Endodermal cell (in vitro differentiated cells): ENCODE data around the gene MLXIP. TPM values are rescaled to one million over a fixed set of nuclear protein-coding genes. Genes with fewer than 3 reads are reported as not detected.
A peak's percentile ranks its signal among the peaks of the same experiment; 100 is the strongest.

Experiments used
- DNase-seq: peaks from one replicate; pipeline ENCODE4 v3.0.0-alpha.2; 2017
- H3K27ac ChIP-seq: 2 replicates; pipeline ENCODE4 v1.5.1; 2013; ENCODE audit warnings: mild to moderate bottlenecking, low read depth, low read length, moderate library complexity
- H3K27me3 ChIP-seq: 2 replicates; pipeline ENCODE4 v1.6.1; 2013; ENCODE audit warnings: mild to moderate bottlenecking, low read length, moderate library complexity; ENCODE audit not compliant: insufficient read depth, control insufficient read depth, poor library complexity, severe bottlenecking
- H3K36me3 ChIP-seq: 2 replicates; pipeline ENCODE4 v1.7.0; 2013; ENCODE audit warnings: mild to moderate bottlenecking, low read length, moderate library complexity; ENCODE audit not compliant: control insufficient read depth, insufficient read depth
- H3K4me1 ChIP-seq: one replicate; pipeline ENCODE4 v1.7.0; 2013; ENCODE audit warnings: low read length; ENCODE audit not compliant: control insufficient read depth, insufficient read depth
- H3K4me3 ChIP-seq: 2 replicates; pipeline ENCODE4 v1.5.1; 2013; ENCODE audit warnings: mild to moderate bottlenecking, low read length, moderate library complexity
- H3K9ac ChIP-seq: 2 replicates; pipeline ENCODE4 v1.6.1; 2013; ENCODE audit warnings: mild to moderate bottlenecking, low read length, moderate library complexity; ENCODE audit not compliant: poor library complexity, severe bottlenecking; ENCODE audit errors: extremely low read depth
- H3K9me3 ChIP-seq: 2 replicates; pipeline ENCODE4 v1.6.1; 2013; ENCODE audit warnings: mild to moderate bottlenecking, low read length, moderate library complexity; ENCODE audit not compliant: control insufficient read depth
- H3K27ac Mint-ChIP-seq: 2 replicates; pipeline ENCODE4 v1.8.0; 2020; ENCODE audit warnings: mixed read lengths
- H3K27me3 Mint-ChIP-seq: 2 replicates; pipeline ENCODE4 v1.8.0; 2021; ENCODE audit warnings: mild to moderate bottlenecking, mixed read lengths; ENCODE audit not compliant: insufficient read depth
- H3K36me3 Mint-ChIP-seq: 2 replicates; pipeline ENCODE4 v1.8.0; 2020; ENCODE audit warnings: low read depth, mixed read lengths
- H3K4me1 Mint-ChIP-seq: 2 replicates; pipeline ENCODE4 v1.8.0; 2020; ENCODE audit warnings: mixed read lengths
- H3K4me3 Mint-ChIP-seq: 2 replicates; pipeline ENCODE4 v1.8.0; 2020; ENCODE audit warnings: mild to moderate bottlenecking, moderate library complexity, mixed read lengths
- H3K9me3 Mint-ChIP-seq: 2 replicates; pipeline ENCODE4 v1.8.0; 2020; ENCODE audit warnings: mild to moderate bottlenecking, mixed read lengths
- WGBS, 2 experiments: methylation state at CpG; one replicate each; pipeline versions ENCODE4 v1.1.5 to v1.1.7; 2013; ENCODE audit warnings: missing lambda C conversion rate in 2 of 2, mixed read lengths in 1 of 2; ENCODE audit not compliant: insufficient coverage in 1 of 2, insufficient read length in 1 of 2; 5-methylcytosine and 5-hydroxymethylcytosine counted together
- total RNA-seq, 2 donors: library from RNA; stranded (reverse); fragmentation: NEBNext Ultra II Directional in 1 of 2; extraction: Animal tissue kit (Norgen Biotek cat#: 25700) in 1 of 2; gene quantifications; 2 replicates in 1 of 2; 3 replicates in 1 of 2; pipeline ENCODE4 v1.2.1, GENCODE V29; 2021
- TF ChIP-seq, protein P1 (sequence below): fragments of 200-600 bp; sonication (generic); conservative IDR thresholded peaks from 2 replicates; pipeline ENCODE4 v1.5.0; 2021; ENCODE audit warnings: antibody characterized with exemption, mild to moderate bottlenecking

MLXIP gene
- total RNA-seq, 2 donors from 2014 or later: 27.4 to 32.2 TPM

DNA sequence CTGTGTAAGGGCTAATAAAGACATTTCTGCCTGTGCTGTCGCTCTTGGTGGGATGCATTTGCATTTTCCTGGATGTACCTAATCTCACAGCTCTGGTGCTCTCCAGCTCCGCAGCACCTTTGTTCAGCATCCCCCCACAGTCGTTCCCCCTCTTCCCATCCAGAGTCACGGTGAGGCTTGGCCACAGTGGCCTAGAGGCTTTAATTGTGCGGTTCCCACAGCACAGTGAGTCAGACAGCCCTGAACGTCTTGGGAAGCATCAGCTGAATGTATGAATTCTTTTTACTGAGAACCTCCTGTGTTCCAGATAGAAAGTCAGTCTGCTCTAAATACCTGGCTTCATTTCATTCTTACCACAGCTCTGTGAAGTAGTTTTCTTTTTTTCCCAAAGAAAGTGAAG, 28.7 kb downstream of the MLXIP start:
- H3K36me3 ChIP-seq: no peaks in the 10 kb centered on the region
- H3K9me3 Mint-ChIP-seq: peaks cover 4% of the 10 kb centered on the region
- no peak overlapping the region for H3K4me3 Mint-ChIP-seq
- WGBS, 2 experiments: 87 to 98% methylated on average over 5 to 6 of the region's 6 CpGs
- H3K9ac ChIP-seq: no peak overlapping the region
- H3K4me1 Mint-ChIP-seq: peaks cover 21% of the 10 kb centered on the region
- no peak overlapping the region for H3K4me3 ChIP-seq
- H3K4me1 ChIP-seq: peaks cover 13% of the 10 kb centered on the region
- DNase-seq: no peak
- H3K27me3 ChIP-seq: no peaks in the 10 kb centered on the region
- peaks cover 5% of the 10 kb centered on the region for H3K9me3 ChIP-seq
- H3K27me3 Mint-ChIP-seq: no peaks in the 10 kb centered on the region
- H3K27ac ChIP-seq: no peak overlapping the region
- H3K36me3 Mint-ChIP-seq: peaks cover 4% of the 10 kb centered on the region
- TF ChIP-seq, protein P1, sequence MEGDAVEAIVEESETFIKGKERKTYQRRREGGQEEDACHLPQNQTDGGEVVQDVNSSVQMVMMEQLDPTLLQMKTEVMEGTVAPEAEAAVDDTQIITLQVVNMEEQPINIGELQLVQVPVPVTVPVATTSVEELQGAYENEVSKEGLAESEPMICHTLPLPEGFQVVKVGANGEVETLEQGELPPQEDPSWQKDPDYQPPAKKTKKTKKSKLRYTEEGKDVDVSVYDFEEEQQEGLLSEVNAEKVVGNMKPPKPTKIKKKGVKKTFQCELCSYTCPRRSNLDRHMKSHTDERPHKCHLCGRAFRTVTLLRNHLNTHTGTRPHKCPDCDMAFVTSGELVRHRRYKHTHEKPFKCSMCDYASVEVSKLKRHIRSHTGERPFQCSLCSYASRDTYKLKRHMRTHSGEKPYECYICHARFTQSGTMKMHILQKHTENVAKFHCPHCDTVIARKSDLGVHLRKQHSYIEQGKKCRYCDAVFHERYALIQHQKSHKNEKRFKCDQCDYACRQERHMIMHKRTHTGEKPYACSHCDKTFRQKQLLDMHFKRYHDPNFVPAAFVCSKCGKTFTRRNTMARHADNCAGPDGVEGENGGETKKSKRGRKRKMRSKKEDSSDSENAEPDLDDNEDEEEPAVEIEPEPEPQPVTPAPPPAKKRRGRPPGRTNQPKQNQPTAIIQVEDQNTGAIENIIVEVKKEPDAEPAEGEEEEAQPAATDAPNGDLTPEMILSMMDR: no peak
- peak overlapping the region; percentile 23 for H3K27ac Mint-ChIP-seq

DNA sequence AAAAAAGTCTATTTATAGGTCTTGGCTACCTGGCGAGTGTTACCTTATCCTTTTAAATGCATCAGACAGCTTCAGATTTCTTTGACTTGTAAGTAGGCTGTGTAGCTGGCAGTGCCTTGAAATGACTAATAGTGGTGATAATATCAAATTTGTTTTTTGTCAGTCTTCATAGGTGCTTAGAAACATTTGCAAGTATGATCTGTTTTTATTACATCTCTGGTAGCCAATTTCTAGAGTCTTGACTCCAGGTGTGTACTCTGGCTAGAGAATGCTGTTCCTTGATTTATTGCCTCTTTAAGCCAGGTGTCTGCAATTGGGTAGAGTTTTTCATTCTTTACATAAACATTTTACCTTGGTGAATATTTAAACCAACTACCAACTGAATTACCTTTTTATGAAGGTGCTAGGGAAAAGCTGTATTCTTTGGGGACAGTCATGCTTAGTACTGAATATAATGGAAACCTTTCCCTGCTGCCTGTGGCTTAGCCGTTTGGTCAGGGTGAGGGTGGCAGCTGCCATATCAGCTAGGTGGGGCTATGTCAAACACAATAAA, 32.6 kb downstream of the MLXIP start:
- 76 to 82% methylated on average over 2 of the region's 2 CpGs for whole genome bisulfite sequencing, 2 experiments
- no peak overlapping the region for H3K27ac ChIP-seq
- no peak overlapping the region for H3K27ac Mint-ChIP-seq
- H3K9me3 Mint-ChIP-seq: no peaks in the 10 kb centered on the region
- no peaks in the 10 kb centered on the region for H3K9me3 ChIP-seq
- H3K9ac ChIP-seq: no peak overlapping the region
- H3K36me3 ChIP-seq: no peaks in the 10 kb centered on the region
- no peaks in the 10 kb centered on the region for H3K27me3 Mint-ChIP-seq
- peaks cover 12% of the 10 kb centered on the region for H3K4me1 Mint-ChIP-seq
- peaks cover 2% of the 10 kb centered on the region for H3K4me1 ChIP-seq
- no peak overlapping the region for H3K4me3 ChIP-seq
- no peaks in the 10 kb centered on the region for H3K27me3 ChIP-seq
- H3K36me3 Mint-ChIP-seq: no peaks in the 10 kb centered on the region
- TF ChIP-seq, protein P1: no peak
- H3K4me3 Mint-ChIP-seq: no peak overlapping the region
- no peak for DNase-seq

DNA sequence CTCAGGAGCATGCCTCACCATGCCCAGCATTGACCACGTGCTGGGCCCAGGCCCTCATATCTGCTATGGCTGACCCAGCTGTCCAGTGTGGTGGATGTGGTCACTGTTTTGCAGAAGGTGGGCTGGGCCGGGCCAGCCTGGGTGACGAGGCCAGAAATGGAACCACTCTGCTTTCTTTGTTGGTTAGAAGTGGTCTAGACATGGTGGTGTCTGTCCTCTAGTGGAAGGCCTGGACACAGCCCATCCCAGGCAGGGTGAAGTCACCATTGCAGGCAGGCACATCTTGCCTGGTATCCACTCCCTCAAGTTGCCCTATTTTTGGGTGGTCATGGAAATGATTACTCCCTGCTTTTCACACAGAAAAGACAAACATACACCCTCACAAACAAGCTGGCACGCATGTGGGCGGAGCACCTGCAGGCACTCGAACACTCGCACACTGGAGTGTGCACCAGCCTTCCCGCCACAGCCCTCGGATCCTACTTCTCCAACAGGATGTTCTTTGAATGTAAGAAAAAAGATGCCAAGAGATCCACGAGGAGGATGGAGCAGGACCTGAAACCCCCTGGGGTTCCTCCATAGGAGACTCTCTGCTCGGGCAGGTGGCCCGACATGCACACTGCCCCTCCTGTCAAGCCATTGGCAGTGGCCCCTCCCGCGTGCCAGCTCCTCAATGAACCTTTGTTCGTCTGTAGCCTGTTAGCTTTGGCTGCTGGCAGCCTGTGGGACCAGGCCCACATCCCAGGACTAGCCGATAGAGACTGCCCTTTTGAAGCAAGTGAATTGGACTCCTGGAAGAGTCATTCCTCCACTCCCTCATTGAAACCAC, 38.4 kb downstream of the MLXIP start:
- H3K9ac ChIP-seq: no peak overlapping the region
- no peaks in the 10 kb centered on the region for H3K36me3 ChIP-seq
- TF ChIP-seq, protein P1: peak; percentile 28
- Mint-ChIP-seq H3K36me3 (no peaks in the 10 kb centered on the region), H3K27me3 (no peaks in the 10 kb centered on the region), H3K9me3 (no peaks in the 10 kb centered on the region), H3K4me1 (peaks cover 3% of the 10 kb centered on the region), H3K27ac (no peak overlapping the region), H3K4me3 (no peak overlapping the region)
- 90 to 94% methylated on average over 14 to 16 of the region's 16 CpGs for WGBS, 2 experiments
- no peaks in the 10 kb centered on the region for H3K27me3 ChIP-seq
- H3K4me3 ChIP-seq: no peak overlapping the region
- peak; percentile 39 for DNase-seq
- H3K4me1 ChIP-seq: no peaks in the 10 kb centered on the region
- no peaks in the 10 kb centered on the region for H3K9me3 ChIP-seq
- H3K27ac ChIP-seq: no peak overlapping the region
